OCI-LY3 (cell line): ENCODE measurements around the gene NRXN3.

Source experiments
- H2AFZ ChIP-seq: fragments of 200-600, 300-600 bp; shearing (Covaris generic); 2 replicates; pipeline ENCODE4 v1.6.0; 2014; ENCODE audit warnings: antibody characterized with exemption, low read depth, low read length
- H3K27ac ChIP-seq: fragments of 200-600, 300-600 bp; sonication (generic); 2 replicates; pipeline ENCODE4 v1.5.1; 2014; ENCODE audit warnings: mild to moderate bottlenecking, low read length, moderate library complexity, mixed read lengths
- H3K27me3 ChIP-seq: fragments of 200-600, 300-600 bp; sonication (generic); 2 replicates; pipeline ENCODE4 v1.6.1; 2014; ENCODE audit warnings: low read depth, low read length, mixed read lengths
- H3K36me3 ChIP-seq: fragments of 200-600, 300-600 bp; sonication (generic); replicated peaks from 2 replicates; pipeline ENCODE3; 2014; ENCODE audit warnings: low read depth, low read length, mixed read lengths
- H3K4me1 ChIP-seq: fragments of 300-600, 200-600 bp; sonication (generic); 2 replicates; pipeline ENCODE4 v1.6.1; 2014; ENCODE audit warnings: low read length, mixed read lengths
- H3K4me2 ChIP-seq: fragments of 200-600, 300-600 bp; sonication (generic); 2 replicates; pipeline ENCODE4 v1.6.1; 2014; ENCODE audit warnings: low read length, mixed read lengths
- H3K4me3 ChIP-seq: fragments of 300-600, 200-600 bp; sonication (generic); 2 replicates; pipeline ENCODE4 v1.5.1; 2014; ENCODE audit warnings: antibody characterized with exemption, mild to moderate bottlenecking, low read length, moderate library complexity
- H3K79me2 ChIP-seq: fragments of 300-600, 200-600 bp; shearing (Covaris generic); 2 replicates; pipeline ENCODE4 v1.6.1; 2014; ENCODE audit warnings: mild to moderate bottlenecking, low read length, mixed read lengths
- H3K9ac ChIP-seq: fragments of 300-600, 200-600 bp; shearing (Covaris generic); 2 replicates; pipeline ENCODE4 v1.6.0; 2014; ENCODE audit warnings: mild to moderate bottlenecking, low read length, moderate library complexity
- H3K9me3 ChIP-seq: fragments of 200-600, 300-600 bp; shearing (Covaris generic); 2 replicates; pipeline ENCODE4 v1.6.1; 2014; ENCODE audit warnings: low read length, mixed read lengths; ENCODE audit not compliant: insufficient read depth
- H4K20me1 ChIP-seq: fragments of 200-600, 300-600 bp; sonication (generic); 2 replicates; pipeline ENCODE4 v1.6.1; 2016; ENCODE audit warnings: low read length, mixed read lengths; ENCODE audit not compliant: insufficient read depth
- EZH2phosphoT487 ChIP-seq: fragments of 200-600 bp; shearing (Covaris generic); IDR thresholded peaks from 2 replicates; pipeline ENCODE4 v1.6.1; 2018; ENCODE audit warnings: antibody characterized with exemption, mixed run types, low read depth
- TF ChIP-seq, protein P1 (sequence below): fragments of 200-600, 300-600 bp; sonication (generic); IDR thresholded peaks from 2 replicates; pipeline ENCODE4 v1.5.1; 2014; ENCODE audit warnings: antibody characterized with exemption, low read length, low read depth

NRXN3 gene

DNA sequence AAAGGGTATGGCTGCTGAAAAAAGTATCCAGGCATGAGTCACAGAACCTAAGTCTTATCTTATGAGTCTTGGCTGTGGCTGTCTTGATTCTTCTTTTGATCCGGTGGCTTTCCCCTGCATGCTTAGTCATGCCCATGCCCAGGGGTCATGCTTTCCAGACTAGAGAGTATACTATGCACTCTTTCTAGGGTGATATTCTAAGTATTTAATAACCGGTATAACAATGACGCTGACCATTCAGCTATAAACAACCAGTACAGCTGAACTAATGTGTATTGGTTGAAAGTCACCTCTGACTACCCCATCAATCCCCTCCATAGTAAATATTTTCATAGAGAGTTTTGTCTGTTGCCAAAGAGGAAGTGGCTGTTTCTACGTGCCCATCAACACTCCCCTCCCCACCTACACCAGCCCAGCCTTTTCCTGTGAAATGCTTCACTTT, 34.7 kb upstream of the NRXN3 start:
- Histone ChIP-seq H3K27me3 (0 out of 2 replicates have a peak, but pooled peaks cover 6% of the 10 kb centered on the region), H3K36me3 (no peaks in the 10 kb centered on the region), H3K27ac (no peak overlapping the region), H3K4me1 (no peaks in the 10 kb centered on the region), H3K9me3 (no peaks in the 10 kb centered on the region), H3K4me3 (no peak overlapping the region), H3K4me2 (no peak overlapping the region), H3K79me2 (no peaks in the 10 kb centered on the region), H2AFZ (no peak overlapping the region), H3K9ac (no peak overlapping the region), H4K20me1 (no peaks in the 10 kb centered on the region)
- TF ChIP-seq, protein P1, sequence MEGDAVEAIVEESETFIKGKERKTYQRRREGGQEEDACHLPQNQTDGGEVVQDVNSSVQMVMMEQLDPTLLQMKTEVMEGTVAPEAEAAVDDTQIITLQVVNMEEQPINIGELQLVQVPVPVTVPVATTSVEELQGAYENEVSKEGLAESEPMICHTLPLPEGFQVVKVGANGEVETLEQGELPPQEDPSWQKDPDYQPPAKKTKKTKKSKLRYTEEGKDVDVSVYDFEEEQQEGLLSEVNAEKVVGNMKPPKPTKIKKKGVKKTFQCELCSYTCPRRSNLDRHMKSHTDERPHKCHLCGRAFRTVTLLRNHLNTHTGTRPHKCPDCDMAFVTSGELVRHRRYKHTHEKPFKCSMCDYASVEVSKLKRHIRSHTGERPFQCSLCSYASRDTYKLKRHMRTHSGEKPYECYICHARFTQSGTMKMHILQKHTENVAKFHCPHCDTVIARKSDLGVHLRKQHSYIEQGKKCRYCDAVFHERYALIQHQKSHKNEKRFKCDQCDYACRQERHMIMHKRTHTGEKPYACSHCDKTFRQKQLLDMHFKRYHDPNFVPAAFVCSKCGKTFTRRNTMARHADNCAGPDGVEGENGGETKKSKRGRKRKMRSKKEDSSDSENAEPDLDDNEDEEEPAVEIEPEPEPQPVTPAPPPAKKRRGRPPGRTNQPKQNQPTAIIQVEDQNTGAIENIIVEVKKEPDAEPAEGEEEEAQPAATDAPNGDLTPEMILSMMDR: no peak
- no peak for TF ChIP-seq EZH2phosphoT487

DNA sequence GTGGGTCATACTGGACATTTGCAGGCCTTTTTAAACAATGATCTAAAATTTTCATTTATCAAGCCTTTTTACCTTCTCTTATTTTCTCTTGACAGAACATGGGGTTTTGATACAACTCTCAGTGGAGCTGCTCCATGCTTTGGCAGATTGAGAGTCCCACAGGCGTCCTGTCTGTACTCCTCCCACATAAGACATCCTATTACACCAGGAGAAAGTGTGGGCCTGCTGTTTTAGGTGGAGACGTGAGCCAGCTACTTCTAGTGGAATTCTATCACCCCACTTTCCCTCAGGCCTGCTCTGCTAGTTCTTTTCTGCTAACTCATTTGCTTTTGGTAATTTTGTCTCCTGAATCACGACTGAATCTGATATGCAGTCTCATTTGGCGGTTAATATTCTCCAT, 33.5 kb upstream of the NRXN3 start:
- Histone ChIP-seq H3K79me2 (no peaks in the 10 kb centered on the region), H3K9ac (no peak overlapping the region), H3K4me3 (no peak overlapping the region), H3K27ac (no peak overlapping the region), H3K36me3 (no peaks in the 10 kb centered on the region), H4K20me1 (no peaks in the 10 kb centered on the region), H3K4me1 (no peaks in the 10 kb centered on the region), H2AFZ (no peak overlapping the region), H3K4me2 (no peak overlapping the region), H3K9me3 (no peaks in the 10 kb centered on the region), H3K27me3 (peaks cover 6% of the 10 kb centered on the region; the same call in 1 of the 2 replicates)
- TF ChIP-seq EZH2phosphoT487: no peak
- TF ChIP-seq, protein P1: no peak

DNA sequence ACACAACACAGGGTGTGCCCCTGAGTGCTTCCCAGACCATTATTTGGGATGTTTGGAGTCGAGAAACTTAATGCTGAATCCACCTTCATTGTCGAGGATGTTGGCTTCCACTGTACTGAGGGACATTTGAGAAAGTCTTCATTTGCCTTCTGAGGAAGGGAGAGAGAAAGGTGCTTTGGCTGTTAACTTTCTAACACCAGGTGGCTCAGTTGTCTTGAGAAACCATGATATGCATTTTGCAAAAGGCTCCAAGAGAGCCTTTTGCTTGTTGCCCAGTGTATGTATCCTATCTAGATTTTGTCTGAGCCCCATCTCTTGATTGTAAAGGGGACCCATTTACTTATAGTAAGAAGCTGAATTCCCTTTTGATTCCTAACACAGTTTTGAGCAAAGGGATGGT, 28.6 kb upstream of the NRXN3 start:
- no peaks in the 10 kb centered on the region for H3K4me1 ChIP-seq
- no peaks in the 10 kb centered on the region for H3K79me2 ChIP-seq
- no peak overlapping the region for H3K4me3 ChIP-seq
- H3K9me3 ChIP-seq: no peaks in the 10 kb centered on the region
- H2AFZ ChIP-seq: no peak overlapping the region
- H3K9ac ChIP-seq: no peak overlapping the region
- H3K4me2 ChIP-seq: no peak overlapping the region
- no peaks in the 10 kb centered on the region for H4K20me1 ChIP-seq
- TF ChIP-seq, protein P1: no peak
- no peak for TF ChIP-seq EZH2phosphoT487
- H3K36me3 ChIP-seq: no peaks in the 10 kb centered on the region
- H3K27ac ChIP-seq: no peak overlapping the region
- H3K27me3 ChIP-seq: peaks cover 15% of the 10 kb centered on the region; the same call in 1 of the 2 replicates

DNA sequence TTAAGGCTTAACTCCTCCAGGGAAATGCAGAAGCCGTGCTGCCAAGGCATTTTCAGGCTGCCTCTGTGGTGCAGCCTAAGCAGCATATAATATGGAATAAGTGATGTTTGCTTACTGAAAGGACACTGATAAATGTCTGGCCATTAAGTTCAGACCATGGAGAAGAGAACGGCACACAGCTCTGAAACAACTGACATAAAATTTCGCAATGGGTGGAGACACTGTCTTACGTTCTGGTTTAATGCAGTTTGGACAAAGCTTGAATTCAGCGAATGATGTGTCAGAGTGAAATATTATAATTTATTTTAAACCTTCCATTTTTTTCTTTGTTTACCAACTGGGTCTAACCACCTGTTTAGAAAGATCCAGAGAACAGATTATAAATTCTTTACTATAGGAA, 27.2 kb upstream of the NRXN3 start:
- H4K20me1 ChIP-seq: no peaks in the 10 kb centered on the region
- H3K4me3 ChIP-seq: no peak overlapping the region
- H2AFZ ChIP-seq: no peak overlapping the region
- peaks cover 15% of the 10 kb centered on the region; the same call in 1 of the 2 replicates for H3K27me3 ChIP-seq
- no peak overlapping the region for H3K9ac ChIP-seq
- no peaks in the 10 kb centered on the region for H3K79me2 ChIP-seq
- no peaks in the 10 kb centered on the region for H3K36me3 ChIP-seq
- no peaks in the 10 kb centered on the region for H3K4me1 ChIP-seq
- H3K9me3 ChIP-seq: no peaks in the 10 kb centered on the region
- H3K4me2 ChIP-seq: no peak overlapping the region
- TF ChIP-seq, protein P1: no peak
- no peak for TF ChIP-seq EZH2phosphoT487
- no peak overlapping the region for H3K27ac ChIP-seq
